Spleen (tissue), 11 donors: ENCODE measurements around the gene TMEM175. TPM values are rescaled to one million over a fixed set of nuclear protein-coding genes. Genes with fewer than 3 reads are reported as not detected.

Source experiments
- DNase-seq: peaks from one replicate; pipeline ENCODE4 v3.0.0-alpha.2; 2020
- H3K27ac ChIP-seq, 8 donors: fragments of 200-600 bp; sonication (generic) in 7 of 8; 1 replicate in 4 of 8; 2 replicates in 4 of 8; pipeline versions ENCODE4 v1.5.0 to v1.8.0; 2016 to 2021; ENCODE audit warnings: inconsistent platforms in 4 of 8, mild to moderate bottlenecking in 4 of 8, moderate library complexity in 1 of 8
- H3K27me3 ChIP-seq, 7 donors: fragments of 200-600 bp; sonication (generic) in 6 of 7; replicated peaks in 1 of 7; 1 replicate in 4 of 7; 2 replicates in 3 of 7; pipeline versions ENCODE4 v1.5.0 to v1.8.0; 2016 to 2021; ENCODE audit warnings: inconsistent platforms in 3 of 7, mild to moderate bottlenecking in 1 of 7
- H3K36me3 ChIP-seq, 6 donors: fragments of 200-600 bp; sonication (generic) in 5 of 6; 1 replicate in 4 of 6; 2 replicates in 2 of 6; pipeline versions ENCODE4 v1.5.0 to v1.8.0; 2016 to 2021; ENCODE audit warnings: inconsistent platforms in 2 of 6
- H3K4me1 ChIP-seq, 6 donors: fragments of 200-600 bp; sonication (generic) in 5 of 6; 1 replicate in 3 of 6; 2 replicates in 3 of 6; pipeline versions ENCODE4 v1.5.0 to v1.8.0; 2016 to 2021; ENCODE audit warnings: inconsistent platforms in 3 of 6
- H3K4me3 ChIP-seq, 8 donors: fragments of 200-600 bp; sonication (generic) in 7 of 8; 1 replicate in 4 of 8; 2 replicates in 4 of 8; pipeline versions ENCODE4 v1.5.0 to v1.8.0; 2016 to 2021; ENCODE audit warnings: inconsistent platforms in 4 of 8, mild to moderate bottlenecking in 4 of 8, moderate library complexity in 2 of 8
- H3K9me3 ChIP-seq, 8 donors: fragments of 200-600 bp; sonication (generic) in 7 of 8; 1 replicate in 4 of 8; 2 replicates in 4 of 8; pipeline versions ENCODE4 v1.5.0 to v1.8.0; 2016 to 2021; ENCODE audit warnings: inconsistent platforms in 4 of 8
- POLR2A ChIP-seq, 3 donors: fragments of 450-650 bp; IDR thresholded peaks; one replicate each; pipeline ENCODE4 v1.5.1; 2017; ENCODE audit warnings: antibody characterized with exemption in 3 of 3, mild to moderate bottlenecking in 1 of 3
- POLR2AphosphoS5 ChIP-seq, 3 donors: sonication (generic); formaldehyde crosslinking; IDR thresholded peaks; one replicate each; pipeline ENCODE4 v1.5.1; 2017; ENCODE audit warnings: antibody characterized with exemption in 3 of 3
- WGBS, 5 donors: extraction: QIAGEN DNeasy Blood & Tissue Kit in 3 of 5; methylation state at CpG; one replicate each; pipeline versions ENCODE4 v1.1.5 to v1.1.7; 2013 to 2018; 5-methylcytosine and 5-hydroxymethylcytosine counted together
- intact Hi-C: fragments of 100-400 bp; cut with DNase I; formaldehyde crosslinking; loops from one replicate; pipeline ENCODE4 v1.15.0; 2023; ENCODE audit warnings: low total_unique reads
- polyA plus RNA-seq, 3 donors: library from polyadenylated mRNA; stranded (reverse); fragments of 200-250 nt; gene quantifications; one replicate each; pipeline ENCODE4 v1.2.1, GENCODE V29; 2013
- total RNA-seq, 7 donors: library from RNA; depleted of rRNA in 3 of 7; stranded (reverse); fragments of >200 nt in 3 of 7; fragmentation: NEBNext Ultra II Directional in 4 of 7; extraction: Animal tissue kit (Norgen Biotek cat#: 25700) in 4 of 7; gene quantifications; one replicate each; pipeline versions ENCODE4 v1.1.0 to v1.2.1, GENCODE V29; 2016 to 2021
- TF ChIP-seq, protein P1 (sequence below), 11 experiments: fragments of 200-600 bp in 7 of 11; fragments of 450-650 bp in 4 of 11; sonication (generic) in 4 of 11; IDR thresholded peaks in 8 of 11; conservative IDR thresholded peaks in 3 of 11; 1 replicate in 7 of 11; 2 replicates in 4 of 11; pipeline versions ENCODE4 v1.4.0 to v1.8.0; 2016 to 2021; ENCODE audit warnings: antibody characterized with exemption in 11 of 11, inconsistent platforms in 4 of 11, mild to moderate bottlenecking in 1 of 11
- donor health status: healthy with polysubstance abuse.
- donor health status: DM: no; HTN: no; CAD: no; lungs with moderate emphysema.
- donor health status: DM: no; HTN: no; CAD: no.
- donor health status: Bipolar disorder and iron deficiency.
- donor health status: healthy.
- donor health status: DM: no; HTN: no; CAD: no.
- donor health status: DM: yes; HTN: yes; CAD: no.

Gene TMEM175
- total and polyA plus RNA-seq, 10 donors, result 38.2 to 83.9 (median 60.4) TPM

DNA sequence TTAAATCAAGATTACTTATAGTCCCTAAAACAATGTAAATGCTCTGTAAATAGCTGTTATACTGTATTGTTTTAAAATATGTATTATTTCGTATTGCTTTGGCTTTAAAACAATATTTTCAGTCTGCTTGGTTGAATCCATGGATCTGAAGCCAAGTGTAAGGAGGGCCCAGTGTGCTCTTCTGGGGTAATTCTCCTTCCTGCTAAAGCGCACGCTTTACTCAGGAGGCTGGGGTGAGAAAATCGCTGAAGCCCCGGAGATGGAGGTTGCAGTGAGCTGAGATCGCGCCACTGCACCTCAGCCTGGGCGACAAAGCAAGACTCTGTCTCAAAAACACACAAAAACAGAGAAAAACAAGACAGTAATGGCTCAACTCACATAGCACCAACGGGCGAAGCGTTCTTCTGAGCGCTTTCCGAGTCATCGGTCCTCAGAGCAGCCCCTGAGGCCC lies 54.2 kb downstream of the TMEM175 start:
- H3K4me3 ChIP-seq, result peak overlapping the region; percentile 50 to 93 (median 84)
- H3K36me3 ChIP-seq, result peaks cover 0 to 26% (median 15%) of the 10 kb centered on the region in 6 donors
- no peaks in the 10 kb centered on the region for H3K27me3 ChIP-seq
- peak overlapping the region; percentile 44 to 90 (median 80) for H3K27ac ChIP-seq
- intact Hi-C loops, result loop anchor here (10.0 kb wide), 1 partner anchor 222 kb away; no protein-coding TSS in a partner anchor
- TF ChIP-seq, protein P1, sequence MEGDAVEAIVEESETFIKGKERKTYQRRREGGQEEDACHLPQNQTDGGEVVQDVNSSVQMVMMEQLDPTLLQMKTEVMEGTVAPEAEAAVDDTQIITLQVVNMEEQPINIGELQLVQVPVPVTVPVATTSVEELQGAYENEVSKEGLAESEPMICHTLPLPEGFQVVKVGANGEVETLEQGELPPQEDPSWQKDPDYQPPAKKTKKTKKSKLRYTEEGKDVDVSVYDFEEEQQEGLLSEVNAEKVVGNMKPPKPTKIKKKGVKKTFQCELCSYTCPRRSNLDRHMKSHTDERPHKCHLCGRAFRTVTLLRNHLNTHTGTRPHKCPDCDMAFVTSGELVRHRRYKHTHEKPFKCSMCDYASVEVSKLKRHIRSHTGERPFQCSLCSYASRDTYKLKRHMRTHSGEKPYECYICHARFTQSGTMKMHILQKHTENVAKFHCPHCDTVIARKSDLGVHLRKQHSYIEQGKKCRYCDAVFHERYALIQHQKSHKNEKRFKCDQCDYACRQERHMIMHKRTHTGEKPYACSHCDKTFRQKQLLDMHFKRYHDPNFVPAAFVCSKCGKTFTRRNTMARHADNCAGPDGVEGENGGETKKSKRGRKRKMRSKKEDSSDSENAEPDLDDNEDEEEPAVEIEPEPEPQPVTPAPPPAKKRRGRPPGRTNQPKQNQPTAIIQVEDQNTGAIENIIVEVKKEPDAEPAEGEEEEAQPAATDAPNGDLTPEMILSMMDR (IDR thresholded peaks at IDR 0.05 in 8 of 11, conservative IDR thresholded peaks at IDR 0.05 in 3 of 11), result no peak
- TF ChIP-seq POLR2A (IDR thresholded peaks at IDR 0.05) (no peak), POLR2AphosphoS5 (IDR thresholded peaks at IDR 0.05) (peak in 1 of 3 donors; percentile 81)
- DNase-seq, result no peak
- H3K4me1 ChIP-seq, result peaks cover 21 to 48% (median 37%) of the 10 kb centered on the region in 6 donors
- H3K9me3 ChIP-seq, result no peaks in the 10 kb centered on the region
- WGBS, 5 donors, result 3 to 4% (median 3%) methylated on average over 14 of the region's 14 CpGs

DNA sequence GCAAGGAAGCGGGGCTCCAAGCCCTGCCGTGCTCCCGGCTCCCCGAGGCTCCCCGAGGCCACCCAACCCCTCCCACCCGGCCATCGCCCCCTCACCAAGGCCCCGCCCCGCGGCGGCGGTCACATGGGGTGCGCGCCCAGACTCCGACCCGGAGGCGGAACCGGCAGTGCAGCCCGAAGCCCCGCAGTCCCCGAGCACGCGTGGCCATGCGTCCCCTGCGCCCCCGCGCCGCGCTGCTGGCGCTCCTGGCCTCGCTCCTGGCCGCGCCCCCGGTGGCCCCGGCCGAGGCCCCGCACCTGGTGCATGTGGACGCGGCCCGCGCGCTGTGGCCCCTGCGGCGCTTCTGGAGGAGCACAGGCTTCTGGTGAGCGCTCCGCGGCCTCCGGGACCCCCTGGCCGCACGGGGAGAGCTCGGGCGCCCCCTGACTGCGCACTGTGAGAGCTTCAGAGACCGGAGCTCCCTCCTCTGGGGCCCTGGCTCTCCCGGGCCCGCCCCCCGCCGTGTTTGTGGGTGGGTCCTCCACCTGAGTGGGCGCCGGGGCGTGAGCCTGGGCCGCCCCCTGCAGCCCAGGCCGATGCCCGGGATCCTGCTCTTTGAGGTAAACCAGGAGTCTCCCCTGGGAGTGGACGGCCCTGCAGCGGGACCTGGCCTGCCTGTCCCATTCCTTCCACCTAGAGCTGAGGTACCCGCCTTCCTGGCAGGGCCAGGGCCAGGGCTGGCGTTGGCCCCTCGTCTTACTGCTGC lies 54.8 kb downstream of the TMEM175 start, which contains the start of gene IDUA:
IDUA (plus strand) TSS at position 166 of the 745 bp plus-strand sequence; CDS start at position 207, 41 bp downstream.
- Histone ChIP-seq H3K36me3 (peaks cover 0 to 32% (median 16%) of the 10 kb centered on the region in 6 donors), H3K27ac (peak within 1 kb of the TSS; percentile 44 to 90 (median 80)), H3K4me1 (peaks cover 24 to 54% (median 43%) of the 10 kb centered on the region in 6 donors), H3K27me3 (no peaks in the 10 kb centered on the region), H3K4me3 (peak within 1 kb of the TSS; percentile 50 to 93 (median 84)), H3K9me3 (no peaks in the 10 kb centered on the region)
- intact Hi-C loops, result loop anchor here (10.0 kb wide), 1 partner anchor 222 kb away; no protein-coding TSS in a partner anchor
- TF ChIP-seq POLR2A (IDR thresholded peaks at IDR 0.05) (no peak), POLR2AphosphoS5 (IDR thresholded peaks at IDR 0.05) (peak in 2 of 3 donors; percentile 81 to 87)
- TF ChIP-seq, protein P1 (IDR thresholded peaks at IDR 0.05 in 8 of 11, conservative IDR thresholded peaks at IDR 0.05 in 3 of 11), result peak; percentile 33 to 82 (median 63)
- DNase-seq, result peak; percentile 98
- WGBS, 5 donors, result 1 to 5% (median 2%) methylated on average over 4 to 69 of the region's 69 CpGs

GRCh38 chr4:987624-988513 lies 55.6 kb downstream of the TMEM175 start:
- 78 to 86% (median 81%) methylated on average over 27 to 37 of the region's 37 CpGs for WGBS, 5 donors

More at GRCh38 chr4:987624-988513, 55.6 kb downstream of the TMEM175 start:
- H3K27ac ChIP-seq, result peak overlapping the region in 7 of 8 donors; percentile 44 to 90 (median 83)
- H3K4me1 ChIP-seq, result peaks cover 24 to 62% (median 48%) of the 10 kb centered on the region in 6 donors
- H3K9me3 ChIP-seq, result no peaks in the 10 kb centered on the region
- no peak for DNase-seq
- intact Hi-C loops, result loop anchor here (10.0 kb wide), 1 partner anchor 223 kb away; no protein-coding TSS in a partner anchor
- H3K27me3 ChIP-seq, result no peaks in the 10 kb centered on the region
- peaks cover 0 to 33% (median 16%) of the 10 kb centered on the region in 6 donors for H3K36me3 ChIP-seq
- peak overlapping the region; percentile 50 to 93 (median 84) for H3K4me3 ChIP-seq
- TF ChIP-seq, protein P1 (IDR thresholded peaks at IDR 0.05 in 8 of 11, conservative IDR thresholded peaks at IDR 0.05 in 3 of 11), result no peak
- TF ChIP-seq POLR2AphosphoS5 (IDR thresholded peaks at IDR 0.05) (no peak), POLR2A (IDR thresholded peaks at IDR 0.05) (no peak)
